ENCODE measurements around the gene GALNT18. TPM values are rescaled to one million over a fixed set of nuclear protein-coding genes. Genes with fewer than 3 reads are reported as not detected.

The GALNT18 gene
- total RNA-seq, 6 experiments from 2014 or later, result 3.7 to 11.4 (median 7.8) TPM

DNA sequence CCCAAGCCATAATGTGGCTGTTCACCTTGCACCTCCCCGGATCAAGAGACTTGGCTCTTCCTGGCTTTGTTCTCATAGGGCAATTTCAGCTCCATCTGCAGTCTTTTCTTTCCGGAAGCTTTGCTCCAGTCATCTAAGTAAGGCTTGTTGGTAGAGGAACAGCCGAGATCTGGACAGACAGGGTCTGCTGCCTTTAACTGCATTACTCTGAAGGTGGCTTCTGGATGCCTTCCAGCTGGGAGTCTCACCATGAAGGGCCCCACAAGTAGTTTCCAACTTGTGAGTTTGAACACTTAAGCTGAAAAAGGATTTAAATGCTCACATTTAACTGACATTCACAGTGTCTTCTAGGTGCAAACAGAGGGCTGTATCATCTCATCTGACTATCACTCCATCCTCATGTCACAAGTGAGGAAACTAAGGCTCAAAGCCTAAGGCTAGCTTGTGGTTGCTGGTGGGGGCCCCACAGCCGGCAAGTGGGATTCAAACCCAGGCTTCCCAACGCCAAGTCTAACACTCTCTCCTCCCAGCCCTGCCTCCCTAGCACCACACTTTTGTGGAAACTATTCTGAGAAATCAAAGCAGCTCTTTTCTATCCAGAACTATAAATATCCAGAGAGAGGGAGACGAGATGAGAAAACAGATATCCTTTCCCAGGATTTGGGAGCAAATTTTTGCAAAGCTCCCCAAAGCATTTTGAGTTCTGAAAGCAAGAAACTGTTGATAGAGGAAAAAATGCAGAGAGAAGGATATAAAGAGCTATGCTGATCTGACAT, 58.4 kb downstream of the GALNT18 start:
- no peaks in the 10 kb centered on the region for H3K36me3 ChIP-seq
- DNase-seq, result no peak
- 75% methylated on average over 4 of the region's 6 CpGs for WGBS (ENCODE audit: insufficient coverage, low coverage, low lambda C conversion rate, missing lambda C conversion rate)
- no peaks in the 10 kb centered on the region for H3K9me3 ChIP-seq
- H3K27ac ChIP-seq, result no peak overlapping the region
- no peak for TF ChIP-seq POLR2A (IDR thresholded peaks at IDR 0.05)
- TF ChIP-seq, protein P1, sequence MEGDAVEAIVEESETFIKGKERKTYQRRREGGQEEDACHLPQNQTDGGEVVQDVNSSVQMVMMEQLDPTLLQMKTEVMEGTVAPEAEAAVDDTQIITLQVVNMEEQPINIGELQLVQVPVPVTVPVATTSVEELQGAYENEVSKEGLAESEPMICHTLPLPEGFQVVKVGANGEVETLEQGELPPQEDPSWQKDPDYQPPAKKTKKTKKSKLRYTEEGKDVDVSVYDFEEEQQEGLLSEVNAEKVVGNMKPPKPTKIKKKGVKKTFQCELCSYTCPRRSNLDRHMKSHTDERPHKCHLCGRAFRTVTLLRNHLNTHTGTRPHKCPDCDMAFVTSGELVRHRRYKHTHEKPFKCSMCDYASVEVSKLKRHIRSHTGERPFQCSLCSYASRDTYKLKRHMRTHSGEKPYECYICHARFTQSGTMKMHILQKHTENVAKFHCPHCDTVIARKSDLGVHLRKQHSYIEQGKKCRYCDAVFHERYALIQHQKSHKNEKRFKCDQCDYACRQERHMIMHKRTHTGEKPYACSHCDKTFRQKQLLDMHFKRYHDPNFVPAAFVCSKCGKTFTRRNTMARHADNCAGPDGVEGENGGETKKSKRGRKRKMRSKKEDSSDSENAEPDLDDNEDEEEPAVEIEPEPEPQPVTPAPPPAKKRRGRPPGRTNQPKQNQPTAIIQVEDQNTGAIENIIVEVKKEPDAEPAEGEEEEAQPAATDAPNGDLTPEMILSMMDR (IDR thresholded peaks at IDR 0.05), result no peak
- no peaks in the 10 kb centered on the region for H3K27me3 ChIP-seq
- H3K4me3 ChIP-seq, result no peak overlapping the region
- intact Hi-C loops (cut with DNase I), result no loop called here
- ATAC-seq, result no peak
- no peaks in the 10 kb centered on the region for H3K4me1 ChIP-seq

DNA sequence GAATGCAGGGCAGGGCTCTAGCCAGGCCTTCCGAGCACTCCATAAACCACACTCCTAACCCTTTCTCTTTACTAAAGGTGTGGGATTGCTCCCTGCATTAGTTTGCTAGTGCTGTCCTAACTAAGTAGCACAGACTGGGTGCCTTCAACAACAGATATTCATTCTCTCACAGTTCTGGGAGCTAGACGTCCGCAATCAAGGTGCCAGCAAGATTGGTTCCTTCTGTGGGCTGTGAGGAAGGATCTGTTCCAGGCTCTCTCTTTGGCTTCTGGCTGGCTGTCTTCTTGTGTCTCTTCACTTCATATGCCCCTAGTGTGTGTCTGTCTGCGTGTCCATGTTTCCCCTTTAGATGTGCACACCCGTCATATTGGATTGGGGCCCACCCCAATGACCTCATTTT, 59.8 kb downstream of the GALNT18 start:
- DNase-seq, result no peak
- intact Hi-C loops (cut with DNase I), result no loop called here
- Histone ChIP-seq H3K27ac (no peak overlapping the region), H3K36me3 (no peaks in the 10 kb centered on the region), H3K4me3 (no peak overlapping the region), H3K9me3 (no peaks in the 10 kb centered on the region), H3K4me1 (no peaks in the 10 kb centered on the region), H3K27me3 (no peaks in the 10 kb centered on the region)
- ATAC-seq, result no peak
- 84% methylated on average over 4 of the region's 5 CpGs for WGBS (ENCODE audit: insufficient coverage, low coverage, low lambda C conversion rate, missing lambda C conversion rate)
- no peak for TF ChIP-seq POLR2A (IDR thresholded peaks at IDR 0.05)
- TF ChIP-seq, protein P1 (IDR thresholded peaks at IDR 0.05), result no peak

GRCh38 chr11:11558826-11559225, 63.0 kb downstream of the GALNT18 start:
- no peaks in the 10 kb centered on the region for H3K27me3 ChIP-seq
- no peak for TF ChIP-seq POLR2A (IDR thresholded peaks at IDR 0.05)
- TF ChIP-seq, protein P1 (IDR thresholded peaks at IDR 0.05), result no peak
- 88% methylated on average over 1 of the region's 2 CpGs for WGBS (ENCODE audit: insufficient coverage, low coverage, low lambda C conversion rate, missing lambda C conversion rate)
- H3K4me1 ChIP-seq, result no peaks in the 10 kb centered on the region
- intact Hi-C loops (cut with DNase I), result no loop called here
- H3K27ac ChIP-seq, result no peak overlapping the region
- no peak for ATAC-seq
- H3K36me3 ChIP-seq, result no peaks in the 10 kb centered on the region
- DNase-seq, result no peak
- H3K9me3 ChIP-seq, result no peaks in the 10 kb centered on the region
- H3K4me3 ChIP-seq, result no peak overlapping the region

DNA sequence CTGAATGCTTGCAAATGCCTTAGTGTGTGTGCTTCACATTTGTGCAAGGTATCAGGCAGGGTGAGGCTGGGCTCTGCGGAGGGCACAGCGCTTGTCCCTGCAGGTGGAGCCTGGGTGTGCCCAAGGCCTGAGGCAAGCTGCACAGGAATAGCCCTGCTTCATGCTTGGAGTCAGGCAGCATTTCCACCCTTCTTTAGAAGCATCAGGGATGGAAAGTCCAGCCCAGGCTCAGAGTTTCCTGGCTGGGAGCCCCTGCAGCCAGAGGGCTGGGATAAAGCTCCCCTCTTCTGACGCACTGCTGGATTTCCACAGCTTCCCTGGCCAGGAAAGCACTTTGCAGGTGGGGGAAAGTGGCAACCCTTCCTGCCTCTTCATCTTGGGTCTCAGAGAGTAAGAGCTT, 63.4 kb downstream of the GALNT18 start:
- TF ChIP-seq, protein P1 (IDR thresholded peaks at IDR 0.05), result no peak
- TF ChIP-seq POLR2A (IDR thresholded peaks at IDR 0.05), result no peak
- Histone ChIP-seq H3K27ac (no peak overlapping the region), H3K36me3 (no peaks in the 10 kb centered on the region), H3K9me3 (no peaks in the 10 kb centered on the region), H3K27me3 (no peaks in the 10 kb centered on the region), H3K4me1 (no peaks in the 10 kb centered on the region), H3K4me3 (no peak overlapping the region)
- DNase-seq (no peak), ATAC-seq (no peak)
- intact Hi-C loops (cut with DNase I), result no loop called here
- 90% methylated on average over 2 of the region's 3 CpGs for WGBS (ENCODE audit: insufficient coverage, low coverage, low lambda C conversion rate, missing lambda C conversion rate)

Measured in right lobe of liver (tissue), 6 donors.